Gastroesophageal sphincter (tissue), 3 donors: ENCODE results near the gene TNS3.

Source experiments
- EP300 ChIP-seq: sonication (generic); formaldehyde crosslinking; IDR thresholded peaks from one replicate; pipeline ENCODE4 v1.6.1; 2017; ENCODE audit warnings: antibody characterized with exemption, mild to moderate bottlenecking
- TF ChIP-seq, protein P1 (sequence below), 4 experiments: fragments of 200-600 bp in 2 of 4; fragments of 450-650 bp in 2 of 4; sonication (generic) in 1 of 4; IDR thresholded peaks; one replicate each; pipeline ENCODE4 v1.5.1; 2017 to 2019; ENCODE audit warnings: antibody characterized with exemption in 4 of 4, mild to moderate bottlenecking in 2 of 4, moderate library complexity in 2 of 4

DNA sequence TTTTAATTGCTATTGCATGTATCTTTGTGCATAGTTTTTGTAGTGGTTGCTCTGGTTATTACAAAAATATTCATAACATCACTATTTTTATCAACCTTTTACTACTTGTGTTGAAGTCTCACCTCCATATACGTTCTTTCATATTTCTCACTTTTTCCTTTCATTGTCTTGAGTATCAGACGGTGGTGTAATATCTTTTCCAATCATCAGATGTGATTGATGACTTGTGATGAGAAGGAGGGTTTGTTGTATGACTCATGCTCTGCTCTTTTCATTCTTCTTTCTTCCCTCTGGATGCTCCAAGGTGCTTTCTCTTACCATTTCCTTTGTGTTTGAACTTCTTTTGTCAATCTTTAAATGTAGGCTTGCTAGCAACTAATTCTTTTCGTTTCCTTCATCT lies 310.2 kb downstream of the TNS3 start:
- no peak for TF ChIP-seq EP300
- TF ChIP-seq, protein P1, sequence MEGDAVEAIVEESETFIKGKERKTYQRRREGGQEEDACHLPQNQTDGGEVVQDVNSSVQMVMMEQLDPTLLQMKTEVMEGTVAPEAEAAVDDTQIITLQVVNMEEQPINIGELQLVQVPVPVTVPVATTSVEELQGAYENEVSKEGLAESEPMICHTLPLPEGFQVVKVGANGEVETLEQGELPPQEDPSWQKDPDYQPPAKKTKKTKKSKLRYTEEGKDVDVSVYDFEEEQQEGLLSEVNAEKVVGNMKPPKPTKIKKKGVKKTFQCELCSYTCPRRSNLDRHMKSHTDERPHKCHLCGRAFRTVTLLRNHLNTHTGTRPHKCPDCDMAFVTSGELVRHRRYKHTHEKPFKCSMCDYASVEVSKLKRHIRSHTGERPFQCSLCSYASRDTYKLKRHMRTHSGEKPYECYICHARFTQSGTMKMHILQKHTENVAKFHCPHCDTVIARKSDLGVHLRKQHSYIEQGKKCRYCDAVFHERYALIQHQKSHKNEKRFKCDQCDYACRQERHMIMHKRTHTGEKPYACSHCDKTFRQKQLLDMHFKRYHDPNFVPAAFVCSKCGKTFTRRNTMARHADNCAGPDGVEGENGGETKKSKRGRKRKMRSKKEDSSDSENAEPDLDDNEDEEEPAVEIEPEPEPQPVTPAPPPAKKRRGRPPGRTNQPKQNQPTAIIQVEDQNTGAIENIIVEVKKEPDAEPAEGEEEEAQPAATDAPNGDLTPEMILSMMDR (IDR thresholded peaks at IDR 0.05): no peak
